Central memory CD4-positive, alpha-beta T cell (primary cell): ENCODE measurements around the gene ASB7.

Experiments used
- DNase-seq: peaks from one replicate; pipeline ENCODE4 v3.0.0; 2022

The ASB7 gene

GRCh38 chr15:100598655-100599054, 3.7 kb upstream of the ASB7 start:
- DNase-seq, result no peak

GRCh38 chr15:100601163-100601562, 1.2 kb upstream of the ASB7 start:
- peak; percentile 40 for DNase-seq

- no peak for DNase-seq
These were observed 749 bp upstream of the ASB7 start for GRCh38 chr15:100601617-100602063.

GRCh38 chr15:100602823-100603393, 519 bp downstream of the ASB7 start:
- peak; percentile 26 for DNase-seq

- no peak for DNase-seq
These were observed 10.2 kb downstream of the ASB7 start for GRCh38 chr15:100612539-100612938.

GRCh38 chr15:100613208-100613607, 10.8 kb downstream of the ASB7 start:
- no peak for DNase-seq

- no peak for DNase-seq
These were observed 11.9 kb downstream of the ASB7 start for GRCh38 chr15:100614336-100614735.

- no peak for DNase-seq
These were observed 12.5 kb downstream of the ASB7 start for GRCh38 chr15:100614918-100615317.

- no peak for DNase-seq
These were observed 13.4 kb downstream of the ASB7 start for GRCh38 chr15:100615801-100616200.

- no peak for DNase-seq
These were observed 14.3 kb downstream of the ASB7 start for GRCh38 chr15:100616700-100617099.

GRCh38 chr15:100623301-100623700, 20.9 kb downstream of the ASB7 start:
- DNase-seq, result no peak

GRCh38 chr15:100627789-100628395, 25.5 kb downstream of the ASB7 start:
- DNase-seq, result peak; percentile 56

GRCh38 chr15:100628746-100629145, 26.4 kb downstream of the ASB7 start:
- DNase-seq, result no peak

GRCh38 chr15:100631831-100632230, 29.4 kb downstream of the ASB7 start:
- DNase-seq, result no peak

GRCh38 chr15:100633763-100634075, 31.3 kb downstream of the ASB7 start:
- no peak for DNase-seq

- no peak for DNase-seq
These were observed 33.1 kb downstream of the ASB7 start for GRCh38 chr15:100635406-100636071.

GRCh38 chr15:100638177-100638730, 35.9 kb downstream of the ASB7 start:
- DNase-seq, result no peak

- DNase-seq, result no peak
These were observed 40.0 kb downstream of the ASB7 start for GRCh38 chr15:100642213-100642949.

- DNase-seq, result no peak
These were observed 40.6 kb downstream of the ASB7 start for GRCh38 chr15:100642950-100643338.

GRCh38 chr15:100645671-100646070, 43.3 kb downstream of the ASB7 start:
- no peak for DNase-seq

GRCh38 chr15:100648951-100649350, 46.6 kb downstream of the ASB7 start:
- DNase-seq, result no peak

- DNase-seq, result no peak
These were observed 48.3 kb downstream of the ASB7 start for GRCh38 chr15:100650685-100651084.

- DNase-seq, result no peak
These were observed 48.9 kb downstream of the ASB7 start for GRCh38 chr15:100651253-100651652.

GRCh38 chr15:100652116-100652515, 49.7 kb downstream of the ASB7 start:
- DNase-seq, result no peak
